GM12872 (cell line): ENCODE measurements around the gene POU3F3.

Experiments used
- TF ChIP-seq, protein P1 (sequence below): IDR thresholded peaks from 3 replicates; pipeline ENCODE4 v1.5.1; 2011; ENCODE audit warnings: low read depth, mild to moderate bottlenecking, low read length, moderate library complexity; ENCODE audit not compliant: insufficient read depth

Gene POU3F3

GRCh38 chr2:104855221-104856085 lies 1.5 kb downstream of the POU3F3 start:
- TF ChIP-seq, protein P1, sequence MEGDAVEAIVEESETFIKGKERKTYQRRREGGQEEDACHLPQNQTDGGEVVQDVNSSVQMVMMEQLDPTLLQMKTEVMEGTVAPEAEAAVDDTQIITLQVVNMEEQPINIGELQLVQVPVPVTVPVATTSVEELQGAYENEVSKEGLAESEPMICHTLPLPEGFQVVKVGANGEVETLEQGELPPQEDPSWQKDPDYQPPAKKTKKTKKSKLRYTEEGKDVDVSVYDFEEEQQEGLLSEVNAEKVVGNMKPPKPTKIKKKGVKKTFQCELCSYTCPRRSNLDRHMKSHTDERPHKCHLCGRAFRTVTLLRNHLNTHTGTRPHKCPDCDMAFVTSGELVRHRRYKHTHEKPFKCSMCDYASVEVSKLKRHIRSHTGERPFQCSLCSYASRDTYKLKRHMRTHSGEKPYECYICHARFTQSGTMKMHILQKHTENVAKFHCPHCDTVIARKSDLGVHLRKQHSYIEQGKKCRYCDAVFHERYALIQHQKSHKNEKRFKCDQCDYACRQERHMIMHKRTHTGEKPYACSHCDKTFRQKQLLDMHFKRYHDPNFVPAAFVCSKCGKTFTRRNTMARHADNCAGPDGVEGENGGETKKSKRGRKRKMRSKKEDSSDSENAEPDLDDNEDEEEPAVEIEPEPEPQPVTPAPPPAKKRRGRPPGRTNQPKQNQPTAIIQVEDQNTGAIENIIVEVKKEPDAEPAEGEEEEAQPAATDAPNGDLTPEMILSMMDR, result no peak

- TF ChIP-seq, protein P1, result no peak
These were observed 2.4 kb downstream of the POU3F3 start for GRCh38 chr2:104856086-104856972.

- TF ChIP-seq, protein P1, result no peak
These were observed 3.0 kb downstream of the POU3F3 start for GRCh38 chr2:104856973-104857261.

DNA sequence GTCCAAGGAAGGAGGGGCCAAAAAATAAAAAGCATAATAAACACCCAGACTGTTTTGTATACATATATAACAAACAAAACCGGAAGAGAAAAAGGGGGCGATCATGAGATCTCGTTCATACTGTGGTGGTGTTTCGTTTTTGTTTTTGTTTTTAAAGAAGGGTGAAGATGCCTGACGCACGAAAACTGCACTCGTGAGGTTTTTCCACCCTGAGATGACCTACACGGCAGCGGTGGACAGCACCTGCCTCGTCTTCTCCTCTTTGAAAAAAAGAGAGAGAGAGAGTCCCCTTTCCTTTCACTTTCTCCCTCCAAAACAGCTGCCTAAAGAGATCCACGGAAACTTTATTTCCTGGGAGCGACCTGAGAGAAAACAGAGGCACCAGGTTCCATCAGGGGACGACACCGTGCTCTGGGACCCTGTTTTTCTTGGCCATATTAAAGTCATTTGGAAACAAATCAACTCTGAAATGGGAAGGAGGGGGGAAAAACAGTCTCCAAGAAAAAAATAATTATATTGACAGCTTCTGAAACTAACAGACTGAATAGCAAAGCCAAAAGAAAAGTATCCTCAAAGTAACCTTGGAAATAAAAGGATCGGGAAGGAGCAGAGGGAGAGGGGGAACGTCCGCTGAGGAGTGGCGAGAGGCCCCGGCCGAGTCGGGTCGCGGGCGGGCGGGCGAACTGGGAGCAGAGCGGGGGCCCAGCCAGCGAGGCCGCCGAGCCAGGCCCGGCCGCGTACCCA lies 3.5 kb downstream of the POU3F3 start:
- TF ChIP-seq, protein P1, result no peak

DNA sequence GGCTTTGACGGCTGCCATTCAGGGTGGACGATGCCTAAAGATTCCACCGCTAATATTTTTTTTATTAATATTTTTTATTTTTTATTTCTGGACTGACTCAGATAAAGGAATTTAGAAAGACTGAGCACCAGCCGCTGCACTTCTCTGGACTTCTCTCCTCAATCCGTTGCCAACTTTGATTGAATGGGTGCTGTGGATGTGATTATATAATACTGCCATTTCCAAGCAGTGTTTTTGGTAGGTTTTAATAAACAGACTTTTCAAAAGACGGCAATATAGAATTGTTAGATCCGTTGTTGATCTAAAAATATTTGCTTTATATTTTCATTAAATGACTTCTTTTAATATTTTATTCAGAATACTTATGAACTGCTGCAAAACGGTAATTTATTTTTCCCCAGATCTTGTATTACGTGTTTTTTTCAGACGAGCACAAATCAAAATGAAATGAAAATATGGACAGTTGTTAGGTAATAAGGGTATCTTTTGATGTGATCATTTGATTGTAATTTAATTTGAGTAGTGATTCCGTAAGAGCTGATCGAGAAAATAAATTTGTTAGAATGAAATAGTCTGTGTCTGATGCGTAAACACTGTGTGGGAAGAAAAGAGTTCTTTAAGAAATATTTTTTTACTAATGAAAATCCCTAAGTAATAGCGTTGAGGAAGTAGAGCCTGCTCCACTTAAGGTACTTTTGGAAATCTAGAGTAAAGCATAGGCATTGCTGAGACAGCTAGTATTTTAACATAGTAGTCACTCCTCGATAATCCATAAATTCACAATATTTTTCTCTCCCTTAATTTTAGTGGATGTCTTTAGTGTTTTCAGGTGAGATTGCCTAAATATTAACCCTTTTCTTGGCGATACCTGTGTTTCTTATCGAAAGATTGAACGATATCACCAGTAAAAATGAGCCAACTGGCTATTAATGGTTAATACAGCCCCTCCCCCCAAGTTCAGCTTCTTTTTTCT lies 4.4 kb downstream of the POU3F3 start:
- TF ChIP-seq, protein P1, result no peak

DNA sequence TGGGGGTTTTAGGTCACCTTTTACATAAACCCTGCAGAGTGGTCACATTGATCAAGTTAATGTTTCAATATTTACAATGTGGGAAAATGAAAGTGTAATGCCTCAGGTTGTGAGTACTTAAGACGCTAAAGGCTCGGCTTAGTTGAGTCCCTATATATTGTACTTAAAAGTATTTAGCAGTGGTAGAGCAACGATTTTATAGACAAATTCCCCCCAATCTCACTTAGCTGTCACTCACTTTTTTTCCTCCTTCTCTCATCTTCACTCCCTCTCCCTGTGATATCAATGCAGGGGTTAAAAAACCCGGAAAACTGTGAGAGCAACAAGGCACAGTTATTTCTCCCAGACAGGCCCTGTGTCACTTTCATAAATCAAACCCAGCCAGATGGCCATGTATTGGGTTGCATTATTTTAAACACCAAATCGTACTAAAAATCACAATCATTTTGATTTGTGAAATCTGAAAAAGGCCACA lies 5.4 kb downstream of the POU3F3 start:
- TF ChIP-seq, protein P1, result no peak
